Coronary artery (tissue), 2 donors: ENCODE results near the gene RPL18A.
"Not testable (repeated sequence)": the region's sequence is repeated elsewhere in the genome, so short reads cannot be mapped to it uniquely, and the experiment has no call there.

Experiments
- DNase-seq: peaks from one replicate; pipeline ENCODE4 v3.0.0-alpha.2; 2017; ENCODE audit warnings: low spot score
- H3K27ac ChIP-seq, 2 donors: fragments of 200-600 bp; sonication (generic); one replicate each; pipeline ENCODE4 v1.5.1; 2016 to 2019
- H3K4me3 ChIP-seq: fragments of 200-600 bp; sonication (generic); 2 replicates; pipeline ENCODE4 v1.5.1; 2016; ENCODE audit warnings: mild to moderate bottlenecking, moderate library complexity
- TF ChIP-seq, protein P1 (sequence below): fragments of 200-600 bp; sonication (generic); IDR thresholded peaks from one replicate; pipeline ENCODE4 v1.5.1; 2019; ENCODE audit warnings: antibody characterized with exemption

RPL18A gene

DNA sequence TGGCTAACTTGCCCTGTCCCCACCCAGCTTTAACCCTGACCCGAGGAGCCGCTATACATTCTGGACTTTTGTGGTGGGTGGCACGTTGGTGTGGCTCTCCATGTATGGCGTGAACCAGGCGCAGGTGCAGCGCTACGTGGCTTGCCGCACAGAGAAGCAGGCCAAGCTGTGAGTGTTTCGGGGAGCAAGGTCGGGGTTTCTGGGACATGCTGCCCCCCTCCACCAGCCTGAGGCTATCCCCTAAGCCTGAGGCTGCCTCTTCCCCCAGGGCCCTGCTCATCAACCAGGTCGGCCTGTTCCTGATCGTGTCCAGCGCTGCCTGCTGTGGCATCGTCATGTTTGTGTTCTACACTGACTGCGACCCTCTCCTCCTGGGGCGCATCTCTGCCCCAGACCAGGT is 18.0 kb downstream of the RPL18A start:
- H3K27ac ChIP-seq: no peak overlapping the region
- DNase-seq: no peak
- H3K4me3 ChIP-seq: no peak overlapping the region
- TF ChIP-seq, protein P1, sequence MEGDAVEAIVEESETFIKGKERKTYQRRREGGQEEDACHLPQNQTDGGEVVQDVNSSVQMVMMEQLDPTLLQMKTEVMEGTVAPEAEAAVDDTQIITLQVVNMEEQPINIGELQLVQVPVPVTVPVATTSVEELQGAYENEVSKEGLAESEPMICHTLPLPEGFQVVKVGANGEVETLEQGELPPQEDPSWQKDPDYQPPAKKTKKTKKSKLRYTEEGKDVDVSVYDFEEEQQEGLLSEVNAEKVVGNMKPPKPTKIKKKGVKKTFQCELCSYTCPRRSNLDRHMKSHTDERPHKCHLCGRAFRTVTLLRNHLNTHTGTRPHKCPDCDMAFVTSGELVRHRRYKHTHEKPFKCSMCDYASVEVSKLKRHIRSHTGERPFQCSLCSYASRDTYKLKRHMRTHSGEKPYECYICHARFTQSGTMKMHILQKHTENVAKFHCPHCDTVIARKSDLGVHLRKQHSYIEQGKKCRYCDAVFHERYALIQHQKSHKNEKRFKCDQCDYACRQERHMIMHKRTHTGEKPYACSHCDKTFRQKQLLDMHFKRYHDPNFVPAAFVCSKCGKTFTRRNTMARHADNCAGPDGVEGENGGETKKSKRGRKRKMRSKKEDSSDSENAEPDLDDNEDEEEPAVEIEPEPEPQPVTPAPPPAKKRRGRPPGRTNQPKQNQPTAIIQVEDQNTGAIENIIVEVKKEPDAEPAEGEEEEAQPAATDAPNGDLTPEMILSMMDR: no peak

GRCh38 chr19:17879466-17879865 is 19.8 kb downstream of the RPL18A start:
- no peak for DNase-seq
- Histone ChIP-seq H3K4me3 (no peak overlapping the region), H3K27ac (no peak overlapping the region)
- TF ChIP-seq, protein P1: no peak

DNA sequence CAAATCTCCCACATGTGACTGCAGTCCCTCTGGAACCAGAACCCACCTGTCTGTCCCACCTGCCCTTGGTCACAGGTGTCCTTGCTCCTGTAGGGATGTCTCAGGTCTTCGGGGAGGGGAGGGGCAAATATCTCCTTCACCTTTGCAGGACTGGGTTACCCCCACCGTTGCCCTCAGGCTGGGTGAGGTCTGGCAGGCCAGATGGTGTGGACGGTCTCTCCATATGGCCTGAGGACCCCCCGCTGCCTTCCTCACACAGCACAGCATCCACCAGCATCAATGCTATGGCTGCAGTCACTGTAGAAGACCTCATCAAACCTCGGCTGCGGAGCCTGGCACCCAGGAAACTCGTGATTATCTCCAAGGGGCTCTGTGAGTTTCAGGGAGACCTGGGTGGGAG is 22.0 kb downstream of the RPL18A start:
- TF ChIP-seq, protein P1: no peak
- no peak overlapping the region for H3K4me3 ChIP-seq
- no peak for DNase-seq
- no peak overlapping the region for H3K27ac ChIP-seq

GRCh38 chr19:17883627-17884410 is 24.1 kb downstream of the RPL18A start:
- Histone ChIP-seq H3K4me3 (no peak overlapping the region), H3K27ac (no peak overlapping the region)
- TF ChIP-seq, protein P1: no peak
- no peak for DNase-seq

GRCh38 chr19:17886515-17886914 is 26.8 kb downstream of the RPL18A start:
- no peak for DNase-seq
- TF ChIP-seq, protein P1: no peak
- Histone ChIP-seq H3K4me3 (no peak overlapping the region), H3K27ac (no peak overlapping the region)

GRCh38 chr19:17887221-17887620 is 27.5 kb downstream of the RPL18A start:
- not testable (repeated sequence) for H3K27ac ChIP-seq, DNase-seq, H3K4me3 ChIP-seq

- no peak overlapping the region for H3K27ac ChIP-seq
- no peak overlapping the region for H3K4me3 ChIP-seq
- no peak for DNase-seq
- TF ChIP-seq, protein P1: no peak
Measured at GRCh38 chr19:17888260-17888659, 28.6 kb downstream of the RPL18A start.
